CD14-positive monocyte (primary cell): ENCODE data around the gene MAGEL2. TPM values are rescaled to one million over a fixed set of nuclear protein-coding genes. Genes with fewer than 3 reads are reported as not detected.

Source experiments
- DNase-seq, 3 donors: peaks; one replicate each; pipeline ENCODE4 v3.0.0-alpha.2; 2011 to 2022
- H2AFZ ChIP-seq: 2 replicates; pipeline ENCODE4 v1.6.0; 2012; ENCODE audit warnings: mild to moderate bottlenecking, low read depth, low read length, inconsistent platforms; ENCODE audit not compliant: insufficient read depth, poor library complexity, severe bottlenecking
- H3K27ac ChIP-seq, 2 donors: 1 replicate in 1 of 2; 2 replicates in 1 of 2; pipeline ENCODE4 v1.5.1; 2012 to 2013; ENCODE audit warnings: low read length in 2 of 2, control low read depth in 1 of 2, inconsistent platforms in 1 of 2, low read depth in 1 of 2, mild to moderate bottlenecking in 1 of 2
- H3K27me3 ChIP-seq, 2 donors: one replicate each; pipeline versions ENCODE4 v1.6.0 to v1.6.1; 2011 to 2013; ENCODE audit warnings: low read length in 2 of 2; ENCODE audit not compliant: control insufficient read depth in 2 of 2, insufficient read depth in 2 of 2
- H3K36me3 ChIP-seq, 2 donors: replicated peaks in 1 of 2; 1 replicate in 1 of 2; 2 replicates in 1 of 2; pipeline versions ENCODE4 v1.5.1 to v1.6.1; 2012 to 2013; ENCODE audit warnings: low read length in 2 of 2, control low read depth in 1 of 2, inconsistent platforms in 1 of 2, mild to moderate bottlenecking in 1 of 2; ENCODE audit not compliant: insufficient read depth in 2 of 2, control insufficient read depth in 1 of 2
- H3K4me1 ChIP-seq, 2 donors: 1 replicate in 1 of 2; 2 replicates in 1 of 2; pipeline versions ENCODE4 v1.5.1 to v1.6.1; 2012 to 2013; ENCODE audit warnings: low read length in 2 of 2, control low read depth in 1 of 2, inconsistent platforms in 1 of 2, mild to moderate bottlenecking in 1 of 2, moderate library complexity in 1 of 2; ENCODE audit not compliant: insufficient read depth in 2 of 2, control insufficient read depth in 1 of 2
- H3K4me2 ChIP-seq: replicated peaks from 2 replicates; pipeline ENCODE3; 2012; ENCODE audit warnings: low read length, moderate library complexity, mild to moderate bottlenecking; ENCODE audit not compliant: poor library complexity, severe bottlenecking; ENCODE audit errors: extremely low read depth
- H3K4me3 ChIP-seq, 3 experiments: fragments of 200-600 bp in 1 of 3; sonication (generic) in 1 of 3; replicated peaks in 1 of 3; 1 replicate in 2 of 3; 2 replicates in 1 of 3; pipeline ENCODE4 v1.5.1; 2011 to 2013; ENCODE audit warnings: low read length in 3 of 3, mild to moderate bottlenecking in 3 of 3, control low read depth in 2 of 3, low read depth in 2 of 3, inconsistent platforms in 1 of 3, moderate library complexity in 1 of 3
- H3K79me2 ChIP-seq: 2 replicates; pipeline ENCODE4 v1.6.0; 2012; ENCODE audit warnings: mild to moderate bottlenecking, control low read depth, inconsistent platforms, low read length, moderate library complexity; ENCODE audit not compliant: insufficient read depth
- H3K9ac ChIP-seq: 2 replicates; pipeline ENCODE4 v1.6.0; 2017; ENCODE audit warnings: low read length, mild to moderate bottlenecking; ENCODE audit not compliant: insufficient read depth, poor library complexity, severe bottlenecking
- H3K9me3 ChIP-seq, 2 donors: replicated peaks in 1 of 2; 1 replicate in 1 of 2; 2 replicates in 1 of 2; pipeline versions ENCODE4 v1.5.1 to v1.6.1; 2012 to 2013; ENCODE audit warnings: low read length in 2 of 2, control low read depth in 1 of 2; ENCODE audit not compliant: control insufficient read depth in 1 of 2, insufficient read depth in 1 of 2
- H4K20me1 ChIP-seq: 2 replicates; pipeline ENCODE4 v1.6.0; 2012; ENCODE audit warnings: mild to moderate bottlenecking, low read length, control low read depth, moderate library complexity; ENCODE audit not compliant: insufficient read depth
- H3K27ac Mint-ChIP-seq, 7 donors: one replicate each; pipeline ENCODE4 v1.8.0; 2020; ENCODE audit warnings: mild to moderate bottlenecking in 7 of 7, mixed read lengths in 7 of 7, moderate library complexity in 6 of 7, inconsistent platforms in 2 of 7
- H3K27me3 Mint-ChIP-seq, 3 donors: one replicate each; pipeline ENCODE4 v1.8.0; 2021 to 2022; ENCODE audit warnings: low read depth in 3 of 3, mild to moderate bottlenecking in 3 of 3, mixed read lengths in 3 of 3, moderate library complexity in 3 of 3, inconsistent platforms in 1 of 3
- H3K36me3 Mint-ChIP-seq, 2 donors: one replicate each; pipeline ENCODE4 v1.8.0; 2020; ENCODE audit warnings: mixed read lengths in 2 of 2, inconsistent platforms in 1 of 2, mild to moderate bottlenecking in 1 of 2
- H3K4me1 Mint-ChIP-seq: one replicate; pipeline ENCODE4 v1.8.0; 2020; ENCODE audit warnings: mild to moderate bottlenecking, mixed read lengths
- H3K4me3 Mint-ChIP-seq, 2 donors: one replicate each; pipeline ENCODE4 v1.8.0; 2020; ENCODE audit warnings: mild to moderate bottlenecking in 2 of 2, mixed read lengths in 2 of 2, moderate library complexity in 1 of 2
- H3K9me3 Mint-ChIP-seq, 7 donors: one replicate each; pipeline ENCODE4 v1.8.0; 2020 to 2022; ENCODE audit warnings: mixed read lengths in 7 of 7, mild to moderate bottlenecking in 6 of 7, moderate library complexity in 6 of 7, inconsistent platforms in 2 of 7
- CTCF ChIP-seq: fragments of 200-600 bp; IDR thresholded peaks from one replicate; pipeline ENCODE4 v1.8.0; 2022; ENCODE audit warnings: antibody characterized with exemption, mild to moderate bottlenecking
- WGBS: methylation state at CpG from one replicate; pipeline ENCODE4 v1.1.5; 2013; ENCODE audit warnings: missing lambda C conversion rate; ENCODE audit not compliant: insufficient coverage; 5-methylcytosine and 5-hydroxymethylcytosine counted together
- intact Hi-C, 2 donors: fragments of 100-400 bp; cut with micrococcal nuclease; formaldehyde crosslinking; loops; one replicate each; pipeline versions ENCODE4 v1.15.0 to v1.15.1; 2023
- polyA plus RNA-seq, 3 donors: library from polyadenylated mRNA; depleted of rRNA in 1 of 3; unstranded in 2 of 3; stranded (reverse) in 1 of 3; fragments of 300-500 nt in 2 of 3; fragments of >200 nt in 1 of 3; fragmentation: Illumina TruSeq in 2 of 3; gene quantifications; 1 replicate in 2 of 3; 2 replicates in 1 of 3; pipeline ENCODE4 v1.2.3, GENCODE V29; 2012 to 2021

The MAGEL2 gene
- polyA plus RNA-seq, 3 donors: not detected

DNA sequence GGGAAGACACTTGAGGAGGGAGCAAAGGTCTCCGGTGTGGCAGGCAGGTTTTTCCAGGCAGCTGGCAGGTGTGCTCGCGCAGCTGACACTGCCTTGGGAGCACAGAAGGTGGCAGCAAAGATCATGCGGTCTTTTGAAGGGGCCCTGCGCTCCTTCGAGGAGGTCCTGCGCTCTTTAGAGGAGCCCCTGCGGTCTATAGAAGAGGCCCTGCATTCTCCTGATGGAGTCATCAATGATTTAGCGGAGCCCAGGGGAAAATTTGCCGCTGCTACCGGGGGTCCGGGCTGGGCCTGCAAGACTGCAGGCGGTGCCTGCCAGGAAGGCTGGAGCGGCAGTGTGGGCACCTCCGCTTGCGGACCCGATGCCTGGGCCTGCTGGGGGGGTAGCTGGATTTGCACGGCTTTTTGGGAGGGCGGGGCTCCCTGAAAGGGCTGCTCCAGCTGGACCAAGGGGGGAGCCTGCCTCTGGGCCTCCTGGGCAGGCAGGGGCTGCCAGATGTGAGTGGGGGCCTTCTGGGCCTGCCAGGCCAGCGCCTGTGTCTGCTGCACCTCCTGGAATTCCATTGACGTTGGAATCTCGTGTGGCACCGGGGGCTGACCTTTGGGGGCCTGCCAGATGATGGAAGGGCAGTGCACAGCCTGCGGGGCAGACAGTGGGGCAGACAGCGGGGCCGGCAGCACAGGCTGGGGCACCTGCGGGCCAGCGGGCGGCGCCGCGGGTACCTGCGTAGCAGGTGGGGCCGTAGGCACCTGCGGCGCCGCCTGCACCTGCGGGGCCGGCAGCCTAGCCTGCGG lies 2.1 kb downstream of the MAGEL2 start:
- no peaks in the 10 kb centered on the region for H4K20me1 ChIP-seq
- H3K4me2 ChIP-seq: no peak overlapping the region
- no peaks in the 10 kb centered on the region for H3K79me2 ChIP-seq
- WGBS: 95% methylated on average over 32 of the region's 40 CpGs
- peaks cover 0 to 12% of the 10 kb centered on the region in 2 donors for H3K9me3 ChIP-seq
- H3K27ac Mint-ChIP-seq: no peak overlapping the region
- intact Hi-C loops: no loop called here
- no peak for DNase-seq
- no peak overlapping the region for H3K4me3 Mint-ChIP-seq
- H3K36me3 ChIP-seq: no peaks in the 10 kb centered on the region
- no peak overlapping the region for H3K9ac ChIP-seq
- H3K27ac ChIP-seq: no peak overlapping the region
- no peaks in the 10 kb centered on the region for H3K36me3 Mint-ChIP-seq
- peaks cover 6 to 20% (median 9%) of the 10 kb centered on the region in 3 donors for H3K27me3 Mint-ChIP-seq
- no peaks in the 10 kb centered on the region for H3K4me1 Mint-ChIP-seq
- no peak overlapping the region for H3K4me3 ChIP-seq
- no peaks in the 10 kb centered on the region for H3K4me1 ChIP-seq
- H2AFZ ChIP-seq: no peak overlapping the region
- H3K9me3 Mint-ChIP-seq: peaks cover 0 to 4% (median 2%) of the 10 kb centered on the region in 7 donors
- no peak for TF ChIP-seq CTCF
- H3K27me3 ChIP-seq: peaks cover 0 to 20% of the 10 kb centered on the region in 2 donors

DNA sequence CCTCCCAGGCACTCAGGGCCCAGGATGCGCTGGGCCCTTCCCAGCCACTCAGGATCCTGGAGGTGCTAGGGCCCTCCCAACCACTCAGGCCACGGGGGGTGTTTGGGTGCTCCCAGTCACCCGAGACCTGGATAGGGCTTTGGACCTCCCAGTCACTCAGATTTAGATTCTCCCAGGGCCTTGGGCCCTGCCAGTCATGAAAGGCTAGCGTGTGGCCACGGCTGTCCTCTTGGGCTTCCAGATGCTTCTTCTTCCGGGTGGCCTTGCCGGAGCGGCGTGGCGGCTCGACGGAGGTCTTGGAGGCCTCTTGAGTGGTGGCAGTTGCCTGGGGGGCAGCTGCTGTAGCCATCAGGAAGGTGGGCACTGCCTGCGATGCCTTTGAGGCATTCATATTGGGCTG lies 2.8 kb downstream of the MAGEL2 start:
- Mint-ChIP-seq H3K4me3 (no peak overlapping the region), H3K9me3 (peaks cover 0 to 4% (median 2%) of the 10 kb centered on the region in 7 donors), H3K4me1 (no peaks in the 10 kb centered on the region), H3K27me3 (peaks cover 6 to 16% (median 9%) of the 10 kb centered on the region in 3 donors), H3K27ac (no peak overlapping the region), H3K36me3 (no peaks in the 10 kb centered on the region)
- Histone ChIP-seq H4K20me1 (no peaks in the 10 kb centered on the region), H2AFZ (no peak overlapping the region), H3K4me1 (no peaks in the 10 kb centered on the region), H3K4me3 (no peak overlapping the region), H3K27ac (no peak overlapping the region), H3K36me3 (no peaks in the 10 kb centered on the region), H3K4me2 (no peak overlapping the region), H3K9ac (no peak overlapping the region), H3K9me3 (peaks cover 0 to 12% of the 10 kb centered on the region in 2 donors), H3K27me3 (peaks cover 0 to 20% of the 10 kb centered on the region in 2 donors), H3K79me2 (no peaks in the 10 kb centered on the region)
- intact Hi-C loops: loop anchor here (5.0 kb wide), 1 partner anchor 1857 kb away; no protein-coding TSS in a partner anchor
- 89% methylated on average over 13 of the region's 13 CpGs for WGBS
- TF ChIP-seq CTCF: no peak
- no peak for DNase-seq
